Natural killer cell (primary cell): ENCODE measurements around the gene NCOA3. TPM values are rescaled to one million over a fixed set of nuclear protein-coding genes. Genes with fewer than 3 reads are reported as not detected.

ENCODE experiments used
- ATAC-seq, 3 donors: fragments of 150-1000 bp in 2 of 3; fragments of 200-7000 bp in 1 of 3; cut with Tn5 transposase; 1 replicate in 1 of 3; 2 replicates in 2 of 3; pipeline ENCODE4 v1.10.0; 2021; ENCODE audit warnings: mild to moderate bottlenecking in 2 of 3, moderate library complexity in 2 of 3
- DNase-seq, 2 donors: peaks; one replicate each; pipeline versions ENCODE4 v3.0.0 to v3.0.0-alpha.2; 2013 to 2021; ENCODE audit warnings: mixed read lengths in 1 of 2
- H3K27ac ChIP-seq: one replicate; pipeline ENCODE4 v1.5.1; 2013; ENCODE audit warnings: mild to moderate bottlenecking, low read length
- H3K27me3 ChIP-seq: one replicate; pipeline ENCODE4 v1.6.1; 2013; ENCODE audit warnings: low read length; ENCODE audit not compliant: control insufficient read depth, insufficient read depth
- H3K36me3 ChIP-seq: one replicate; pipeline ENCODE4 v1.6.1; 2013; ENCODE audit warnings: low read length; ENCODE audit not compliant: control insufficient read depth, insufficient read depth
- H3K4me1 ChIP-seq: one replicate; pipeline ENCODE4 v1.6.1; 2013; ENCODE audit warnings: low read length; ENCODE audit not compliant: control insufficient read depth, insufficient read depth
- H3K4me3 ChIP-seq: one replicate; pipeline ENCODE4 v1.5.1; 2013; ENCODE audit warnings: low read length
- H3K9me3 ChIP-seq: one replicate; pipeline ENCODE4 v1.6.1; 2013; ENCODE audit warnings: low read length; ENCODE audit not compliant: control insufficient read depth, insufficient read depth
- H3K27ac Mint-ChIP-seq, 2 donors: one replicate each; pipeline ENCODE4 v1.8.0; 2022; ENCODE audit warnings: mild to moderate bottlenecking in 2 of 2, mixed read lengths in 2 of 2, moderate library complexity in 1 of 2
- H3K27me3 Mint-ChIP-seq, 2 donors: one replicate each; pipeline ENCODE4 v1.8.0; 2022; ENCODE audit warnings: low read depth in 2 of 2, mixed read lengths in 2 of 2
- H3K36me3 Mint-ChIP-seq: one replicate; pipeline ENCODE4 v1.8.0; 2022; ENCODE audit warnings: mixed read lengths
- H3K4me1 Mint-ChIP-seq, 2 donors: one replicate each; pipeline ENCODE4 v1.8.0; 2022; ENCODE audit warnings: mixed read lengths in 2 of 2
- H3K4me3 Mint-ChIP-seq: one replicate; pipeline ENCODE4 v1.8.0; 2022; ENCODE audit warnings: mild to moderate bottlenecking, moderate library complexity, mixed read lengths
- H3K9me3 Mint-ChIP-seq, 2 donors: one replicate each; pipeline ENCODE4 v1.8.0; 2022; ENCODE audit warnings: mixed read lengths in 2 of 2
- WGBS: methylation state at CpG from one replicate; pipeline ENCODE4 v1.1.7; 2013; ENCODE audit warnings: missing lambda C conversion rate; ENCODE audit not compliant: insufficient coverage; 5-methylcytosine and 5-hydroxymethylcytosine counted together
- intact Hi-C: fragments of 100-400 bp; cut with micrococcal nuclease; formaldehyde crosslinking; loops from one replicate; pipeline ENCODE4 v1.14.2; 2022
- total RNA-seq, 4 donors: library from RNA; stranded (reverse); fragments of 120-200 nt in 1 of 4; gene quantifications; one replicate each; pipeline versions ENCODE4 v1.2.3 to v1.2.4, GENCODE V29; 2013 to 2022
- TF ChIP-seq, protein P1 (sequence below): fragments of 200-600 bp; IDR thresholded peaks from one replicate; pipeline ENCODE4 v1.8.0; 2022; ENCODE audit warnings: antibody characterized with exemption

The NCOA3 gene
- total RNA-seq, 3 donors from 2014 or later (not counting 1 experiment from before 2014, with no cell fraction given) = 44.3 to 63.3 (median 57.8) TPM

DNA sequence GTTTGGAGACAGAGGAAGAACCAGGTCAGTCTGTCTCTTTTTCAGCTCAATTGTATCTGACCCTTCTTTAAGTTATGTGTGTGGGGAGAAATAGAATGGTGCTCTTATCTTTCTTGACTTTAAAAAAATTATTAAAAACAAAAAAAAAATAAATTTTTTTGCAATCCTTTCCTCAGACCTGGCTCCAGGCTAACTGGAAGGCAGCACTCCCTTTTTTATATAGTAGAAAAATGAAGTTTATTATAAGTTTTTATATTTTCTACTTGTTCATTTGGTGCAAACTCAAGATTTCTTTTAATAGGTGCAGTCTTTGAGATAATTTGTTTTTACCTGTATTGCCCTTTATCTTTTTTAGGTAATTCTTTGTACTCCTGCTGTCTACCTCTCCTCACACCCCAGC is 153.9 kb downstream of the NCOA3 start:
- Histone ChIP-seq H3K4me3 (no peak overlapping the region), H3K4me1 (no peaks in the 10 kb centered on the region), H3K27ac (no peak overlapping the region), H3K36me3 (peaks cover 60% of the 10 kb centered on the region), H3K9me3 (no peaks in the 10 kb centered on the region), H3K27me3 (no peaks in the 10 kb centered on the region)
- Mint-ChIP-seq H3K9me3 (no peaks in the 10 kb centered on the region), H3K36me3 (peaks cover 9% of the 10 kb centered on the region), H3K4me3 (no peak overlapping the region), H3K27ac (peak overlapping the region in 1 of 2 donors; percentile 49), H3K4me1 (peaks cover 0 to 7% of the 10 kb centered on the region in 2 donors), H3K27me3 (no peaks in the 10 kb centered on the region)
- ATAC-seq (no peak), DNase-seq (no peak)
- TF ChIP-seq, protein P1, sequence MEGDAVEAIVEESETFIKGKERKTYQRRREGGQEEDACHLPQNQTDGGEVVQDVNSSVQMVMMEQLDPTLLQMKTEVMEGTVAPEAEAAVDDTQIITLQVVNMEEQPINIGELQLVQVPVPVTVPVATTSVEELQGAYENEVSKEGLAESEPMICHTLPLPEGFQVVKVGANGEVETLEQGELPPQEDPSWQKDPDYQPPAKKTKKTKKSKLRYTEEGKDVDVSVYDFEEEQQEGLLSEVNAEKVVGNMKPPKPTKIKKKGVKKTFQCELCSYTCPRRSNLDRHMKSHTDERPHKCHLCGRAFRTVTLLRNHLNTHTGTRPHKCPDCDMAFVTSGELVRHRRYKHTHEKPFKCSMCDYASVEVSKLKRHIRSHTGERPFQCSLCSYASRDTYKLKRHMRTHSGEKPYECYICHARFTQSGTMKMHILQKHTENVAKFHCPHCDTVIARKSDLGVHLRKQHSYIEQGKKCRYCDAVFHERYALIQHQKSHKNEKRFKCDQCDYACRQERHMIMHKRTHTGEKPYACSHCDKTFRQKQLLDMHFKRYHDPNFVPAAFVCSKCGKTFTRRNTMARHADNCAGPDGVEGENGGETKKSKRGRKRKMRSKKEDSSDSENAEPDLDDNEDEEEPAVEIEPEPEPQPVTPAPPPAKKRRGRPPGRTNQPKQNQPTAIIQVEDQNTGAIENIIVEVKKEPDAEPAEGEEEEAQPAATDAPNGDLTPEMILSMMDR = no peak
- intact Hi-C loops = no loop called here

DNA sequence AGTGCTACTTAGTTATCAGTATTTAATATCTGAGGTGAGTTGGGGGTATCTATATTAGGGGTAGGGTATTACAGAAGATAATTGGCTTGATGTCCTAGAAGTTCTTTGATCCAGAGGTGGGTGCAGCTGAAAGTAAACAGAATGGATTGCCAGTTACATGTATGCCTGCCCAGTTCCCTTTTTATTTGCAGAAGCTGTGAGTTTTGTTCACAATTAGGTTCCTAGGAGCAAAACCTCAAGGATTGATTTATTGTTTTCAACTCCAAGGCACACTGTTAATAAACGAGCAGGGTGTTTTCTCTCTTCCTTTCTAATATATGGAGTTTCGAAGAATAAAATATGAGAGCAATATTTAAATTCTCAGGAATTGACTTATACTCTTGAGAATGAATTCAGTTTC is 154.6 kb downstream of the NCOA3 start:
- ATAC-seq (no peak), DNase-seq (no peak)
- no peak overlapping the region for H3K4me3 Mint-ChIP-seq
- H3K36me3 Mint-ChIP-seq = peaks cover 3% of the 10 kb centered on the region
- H3K9me3 ChIP-seq = no peaks in the 10 kb centered on the region
- H3K4me3 ChIP-seq = no peak overlapping the region
- H3K27ac Mint-ChIP-seq = peak overlapping the region in 1 of 2 donors; percentile 49
- intact Hi-C loops = no loop called here
- no peaks in the 10 kb centered on the region for H3K27me3 ChIP-seq
- WGBS = no CpG with 5 or more reads among the region's 2 CpGs
- H3K36me3 ChIP-seq = peaks cover 53% of the 10 kb centered on the region
- peaks cover 0 to 7% of the 10 kb centered on the region in 2 donors for H3K4me1 Mint-ChIP-seq
- H3K9me3 Mint-ChIP-seq = no peaks in the 10 kb centered on the region
- no peaks in the 10 kb centered on the region for H3K27me3 Mint-ChIP-seq
- H3K4me1 ChIP-seq = no peaks in the 10 kb centered on the region
- TF ChIP-seq, protein P1 = no peak
- H3K27ac ChIP-seq = no peak overlapping the region

DNA sequence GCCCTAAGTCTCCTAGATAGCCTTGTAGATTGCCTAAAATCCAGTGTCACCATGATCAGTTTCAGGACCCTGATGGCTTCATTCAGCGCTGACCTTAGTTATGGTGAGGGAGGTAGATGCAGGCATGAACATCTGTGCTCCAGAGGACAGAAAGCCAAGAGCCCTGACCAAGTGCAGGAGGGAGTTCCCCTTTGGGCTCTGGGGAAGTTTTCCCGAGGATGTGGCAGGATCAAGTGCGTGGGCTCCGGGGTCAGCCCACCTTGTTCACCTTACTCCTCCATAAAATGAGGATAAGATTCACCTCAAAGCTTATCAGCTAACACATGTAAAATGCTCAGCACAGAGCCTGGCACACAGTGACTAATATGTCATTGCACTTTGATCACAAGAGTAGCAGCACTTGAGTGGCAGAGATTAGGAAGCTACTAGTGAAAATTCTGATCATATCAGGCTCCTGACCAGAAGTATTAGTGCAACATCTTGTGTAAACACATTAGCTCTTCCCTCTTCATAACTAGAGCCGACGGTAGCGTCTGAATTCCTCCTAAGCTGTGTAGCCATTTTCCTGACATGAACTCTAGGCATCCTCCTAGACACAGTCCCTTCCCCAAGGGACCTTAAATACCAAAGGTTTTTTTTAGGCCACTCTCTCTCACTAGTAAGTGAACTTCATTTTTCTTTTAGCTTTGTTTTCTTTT is 158.4 kb downstream of the NCOA3 start:
- DNase-seq = no peak
- ATAC-seq = no peak
- TF ChIP-seq, protein P1 = no peak
- Mint-ChIP-seq H3K9me3 (no peaks in the 10 kb centered on the region), H3K27me3 (no peaks in the 10 kb centered on the region), H3K4me1 (peaks cover 7 to 14% of the 10 kb centered on the region in 2 donors), H3K36me3 (no peaks in the 10 kb centered on the region), H3K27ac (no peak overlapping the region), H3K4me3 (no peak overlapping the region)
- 85% methylated on average over 7 of the region's 7 CpGs for WGBS
- H3K4me1 ChIP-seq = peaks cover 7% of the 10 kb centered on the region
- H3K9me3 ChIP-seq = no peaks in the 10 kb centered on the region
- H3K4me3 ChIP-seq = no peak overlapping the region
- H3K27ac ChIP-seq = no peak overlapping the region
- H3K36me3 ChIP-seq = peaks cover 25% of the 10 kb centered on the region
- intact Hi-C loops = no loop called here
- no peaks in the 10 kb centered on the region for H3K27me3 ChIP-seq

DNA sequence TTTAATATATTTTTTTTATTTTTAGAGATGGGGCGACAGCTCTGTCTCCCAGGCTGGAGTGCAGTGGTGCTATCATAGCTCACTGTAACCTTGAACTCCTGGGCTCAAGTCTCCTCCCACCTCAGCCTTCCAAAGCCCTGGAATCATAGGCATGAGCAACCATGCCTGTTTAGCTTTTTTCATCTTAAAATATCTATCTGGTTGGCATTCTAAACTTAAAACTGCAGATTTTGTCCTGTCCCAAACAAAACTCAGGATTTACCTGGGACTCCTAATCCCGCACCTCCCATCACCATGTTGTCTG is 158.9 kb downstream of the NCOA3 start:
- TF ChIP-seq, protein P1 = no peak
- H3K27me3 Mint-ChIP-seq = no peaks in the 10 kb centered on the region
- H3K4me1 ChIP-seq = peaks cover 7% of the 10 kb centered on the region
- WGBS = 100% methylated on average over 2 of the region's 2 CpGs
- no peaks in the 10 kb centered on the region for H3K9me3 ChIP-seq
- H3K27ac Mint-ChIP-seq = peak overlapping the region in 1 of 2 donors; percentile 23
- DNase-seq = no peak
- no peaks in the 10 kb centered on the region for H3K36me3 Mint-ChIP-seq
- no peak for ATAC-seq
- intact Hi-C loops = no loop called here
- no peaks in the 10 kb centered on the region for H3K9me3 Mint-ChIP-seq
- no peak overlapping the region for H3K27ac ChIP-seq
- H3K4me3 Mint-ChIP-seq = no peak overlapping the region
- no peak overlapping the region for H3K4me3 ChIP-seq
- H3K36me3 ChIP-seq = peaks cover 21% of the 10 kb centered on the region
- H3K4me1 Mint-ChIP-seq = peaks cover 7 to 14% of the 10 kb centered on the region in 2 donors
- H3K27me3 ChIP-seq = no peaks in the 10 kb centered on the region
